ENCODE results near the gene OTP.

Gene OTP

DNA sequence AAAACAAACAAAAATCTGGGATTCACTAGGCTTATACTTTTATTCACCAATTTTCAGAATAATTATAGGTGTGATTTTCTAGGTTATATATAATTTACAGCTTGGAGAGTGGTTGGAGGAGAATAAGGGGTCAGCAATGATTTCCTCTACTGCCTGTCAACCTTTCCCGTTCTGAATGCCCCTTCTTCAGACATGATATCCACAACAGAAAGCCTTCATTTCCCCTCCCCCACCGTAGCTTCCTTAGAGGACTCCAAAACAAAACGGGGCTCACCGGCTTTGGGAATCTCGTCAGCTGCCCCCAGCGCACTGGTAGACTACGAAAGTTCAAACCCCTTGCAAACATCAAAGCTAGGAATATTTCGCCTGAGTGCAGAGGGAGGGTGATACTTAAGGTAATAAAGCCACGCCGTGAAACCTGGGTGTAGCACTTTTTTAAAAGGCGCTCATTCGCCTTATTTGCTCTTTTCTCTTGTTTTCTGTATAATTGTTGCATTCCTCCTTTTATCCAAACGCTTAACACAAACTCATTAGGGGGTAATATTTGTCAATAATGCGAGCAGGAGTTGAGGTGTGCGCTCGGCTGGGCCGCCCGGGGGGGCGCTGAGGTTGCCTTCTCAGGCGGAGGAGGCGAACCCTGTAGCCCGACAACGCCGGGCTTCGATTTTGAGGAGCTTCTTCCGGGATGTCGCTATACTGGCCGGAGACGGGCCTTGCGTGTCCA, 2.4 kb downstream of the OTP start:
- H3K36me3 ChIP-seq (replicated peaks; ENCODE audit: low read depth, low read length): no peaks in the 10 kb centered on the region
- no peak overlapping the region for H3K4me3 ChIP-seq (ENCODE audit: low read length)
- no peaks in the 10 kb centered on the region for H3K9me3 ChIP-seq (ENCODE audit: insufficient read depth, low read length)
- no peaks in the 10 kb centered on the region for H4K20me1 ChIP-seq (ENCODE audit: insufficient read depth, low read length)
- no peak for TF ChIP-seq EZH2phosphoT487 (IDR thresholded peaks at IDR 0.05; ENCODE audit: low read depth)
- TF ChIP-seq, protein P1, sequence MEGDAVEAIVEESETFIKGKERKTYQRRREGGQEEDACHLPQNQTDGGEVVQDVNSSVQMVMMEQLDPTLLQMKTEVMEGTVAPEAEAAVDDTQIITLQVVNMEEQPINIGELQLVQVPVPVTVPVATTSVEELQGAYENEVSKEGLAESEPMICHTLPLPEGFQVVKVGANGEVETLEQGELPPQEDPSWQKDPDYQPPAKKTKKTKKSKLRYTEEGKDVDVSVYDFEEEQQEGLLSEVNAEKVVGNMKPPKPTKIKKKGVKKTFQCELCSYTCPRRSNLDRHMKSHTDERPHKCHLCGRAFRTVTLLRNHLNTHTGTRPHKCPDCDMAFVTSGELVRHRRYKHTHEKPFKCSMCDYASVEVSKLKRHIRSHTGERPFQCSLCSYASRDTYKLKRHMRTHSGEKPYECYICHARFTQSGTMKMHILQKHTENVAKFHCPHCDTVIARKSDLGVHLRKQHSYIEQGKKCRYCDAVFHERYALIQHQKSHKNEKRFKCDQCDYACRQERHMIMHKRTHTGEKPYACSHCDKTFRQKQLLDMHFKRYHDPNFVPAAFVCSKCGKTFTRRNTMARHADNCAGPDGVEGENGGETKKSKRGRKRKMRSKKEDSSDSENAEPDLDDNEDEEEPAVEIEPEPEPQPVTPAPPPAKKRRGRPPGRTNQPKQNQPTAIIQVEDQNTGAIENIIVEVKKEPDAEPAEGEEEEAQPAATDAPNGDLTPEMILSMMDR (IDR thresholded peaks at IDR 0.05; ENCODE audit: low read depth, low read length): no peak
- no peak overlapping the region for H2AFZ ChIP-seq (ENCODE audit: low read depth, low read length)
- H3K79me2 ChIP-seq (ENCODE audit: low read length): no peaks in the 10 kb centered on the region
- no peak overlapping the region for H3K9ac ChIP-seq (ENCODE audit: low read length)
- H3K27me3 ChIP-seq (ENCODE audit: low read depth, low read length): no peaks in the 10 kb centered on the region
- no peak overlapping the region for H3K27ac ChIP-seq (ENCODE audit: low read length)
- 0 out of 2 replicates have a peak, but pooled peaks cover 3% of the 10 kb centered on the region for H3K4me1 ChIP-seq (ENCODE audit: low read length)
- no peak overlapping the region for H3K4me2 ChIP-seq (ENCODE audit: low read length)

DNA sequence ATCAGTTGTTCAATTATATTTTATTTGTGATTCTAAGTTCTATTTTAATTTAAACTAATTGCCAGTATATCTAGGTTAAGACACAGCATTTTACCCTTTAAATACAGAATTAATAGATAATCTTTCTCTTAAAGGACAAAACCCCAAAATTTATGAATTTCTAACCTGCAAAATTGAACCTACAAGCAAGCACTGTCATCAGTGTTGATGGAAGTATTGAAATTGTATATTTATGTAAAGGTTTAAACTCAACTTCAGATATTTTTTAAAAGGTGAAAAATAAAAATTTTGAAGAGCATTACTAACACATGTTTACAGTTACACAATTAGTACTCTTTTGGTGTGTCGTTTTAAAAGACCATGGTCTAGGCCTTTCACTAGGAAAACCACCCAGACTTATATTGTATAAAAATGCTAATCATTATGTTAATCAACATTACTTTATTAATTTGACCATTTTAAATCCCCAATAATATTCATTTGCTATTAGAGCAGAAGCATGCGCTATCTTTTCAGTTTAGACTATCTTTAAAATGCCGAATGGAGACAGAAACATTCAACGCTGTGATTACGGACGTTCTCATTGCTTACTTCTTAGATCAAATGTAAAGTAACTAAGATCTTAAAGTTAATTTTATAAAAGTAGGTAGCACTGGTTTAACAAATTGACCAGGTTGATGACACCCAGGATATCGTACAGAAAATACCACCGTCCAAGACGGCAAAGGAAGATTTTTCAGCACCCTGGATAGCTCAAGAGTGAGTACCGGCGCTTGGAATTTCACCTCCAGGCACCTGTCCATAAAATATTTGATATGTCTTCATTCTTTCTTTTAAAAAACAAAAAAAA, 3.2 kb downstream of the OTP start:
- no peak overlapping the region for H3K27ac ChIP-seq (ENCODE audit: low read length)
- H3K9me3 ChIP-seq (ENCODE audit: insufficient read depth, low read length): no peaks in the 10 kb centered on the region
- no peaks in the 10 kb centered on the region for H3K79me2 ChIP-seq (ENCODE audit: low read length)
- H3K27me3 ChIP-seq (ENCODE audit: low read depth, low read length): no peaks in the 10 kb centered on the region
- no peak overlapping the region for H3K4me3 ChIP-seq (ENCODE audit: low read length)
- no peak overlapping the region for H3K4me2 ChIP-seq (ENCODE audit: low read length)
- TF ChIP-seq, protein P1 (IDR thresholded peaks at IDR 0.05; ENCODE audit: low read depth, low read length): no peak
- no peak for TF ChIP-seq EZH2phosphoT487 (IDR thresholded peaks at IDR 0.05; ENCODE audit: low read depth)
- H3K36me3 ChIP-seq (replicated peaks; ENCODE audit: low read depth, low read length): no peaks in the 10 kb centered on the region
- H3K9ac ChIP-seq (ENCODE audit: low read length): no peak overlapping the region
- no peaks in the 10 kb centered on the region for H4K20me1 ChIP-seq (ENCODE audit: insufficient read depth, low read length)
- H2AFZ ChIP-seq (ENCODE audit: low read depth, low read length): no peak overlapping the region
- H3K4me1 ChIP-seq (ENCODE audit: low read length): 0 out of 2 replicates have a peak, but pooled peaks cover 3% of the 10 kb centered on the region

DNA sequence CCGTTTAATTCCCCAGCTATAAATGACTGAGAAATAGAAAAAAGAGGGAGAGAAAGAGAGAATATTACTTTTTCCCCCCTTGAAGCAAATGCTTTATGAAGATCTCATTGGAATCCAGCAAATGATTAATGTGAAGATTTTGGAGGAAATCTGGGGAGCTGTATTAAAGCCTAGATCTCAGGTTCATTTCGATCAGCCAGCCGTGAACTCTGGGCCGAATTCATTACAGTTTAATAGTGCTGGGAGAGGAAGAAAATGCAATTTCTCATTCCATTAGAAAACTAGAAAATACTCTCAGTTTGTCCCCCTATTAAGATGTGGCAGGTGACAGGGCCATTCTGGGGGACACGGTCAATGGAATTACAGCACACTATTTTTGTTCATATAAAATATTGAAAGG, 4.8 kb downstream of the OTP start:
- no peaks in the 10 kb centered on the region for H3K27me3 ChIP-seq (ENCODE audit: low read depth, low read length)
- H3K4me2 ChIP-seq (ENCODE audit: low read length): no peak overlapping the region
- no peak overlapping the region for H2AFZ ChIP-seq (ENCODE audit: low read depth, low read length)
- no peaks in the 10 kb centered on the region for H4K20me1 ChIP-seq (ENCODE audit: insufficient read depth, low read length)
- H3K4me3 ChIP-seq (ENCODE audit: low read length): no peak overlapping the region
- TF ChIP-seq, protein P1 (IDR thresholded peaks at IDR 0.05; ENCODE audit: low read depth, low read length): no peak
- TF ChIP-seq EZH2phosphoT487 (IDR thresholded peaks at IDR 0.05; ENCODE audit: low read depth): no peak
- no peak overlapping the region for H3K27ac ChIP-seq (ENCODE audit: low read length)
- H3K36me3 ChIP-seq (replicated peaks; ENCODE audit: low read depth, low read length): no peaks in the 10 kb centered on the region
- no peak overlapping the region for H3K9ac ChIP-seq (ENCODE audit: low read length)
- no peaks in the 10 kb centered on the region for H3K9me3 ChIP-seq (ENCODE audit: insufficient read depth, low read length)
- 0 out of 2 replicates have a peak, but pooled peaks cover 3% of the 10 kb centered on the region for H3K4me1 ChIP-seq (ENCODE audit: low read length)
- no peaks in the 10 kb centered on the region for H3K79me2 ChIP-seq (ENCODE audit: low read length)

DNA sequence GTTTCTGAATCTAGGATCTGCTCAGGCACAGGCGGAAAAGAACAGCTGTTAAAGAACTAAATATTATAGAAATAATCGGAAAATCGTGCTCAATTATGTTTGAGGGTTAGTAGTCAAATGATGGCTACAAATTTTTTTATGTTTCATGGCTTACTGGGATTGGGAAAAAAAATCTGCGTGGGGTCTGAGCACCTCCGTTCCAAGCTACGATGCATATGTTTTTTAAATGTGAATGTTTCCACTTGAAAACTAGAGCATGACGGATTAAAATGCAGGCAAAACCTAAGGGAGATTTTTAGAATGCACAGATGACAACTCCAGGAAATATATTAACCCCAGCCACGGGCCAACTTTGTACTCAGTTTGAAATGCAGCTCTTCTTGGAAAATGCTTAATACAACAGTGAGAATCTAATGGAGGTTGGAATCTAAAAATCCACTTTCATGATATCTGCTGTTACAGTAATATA, 5.3 kb downstream of the OTP start:
- Histone ChIP-seq H2AFZ (ENCODE audit: low read depth, low read length) (no peak overlapping the region), H3K79me2 (ENCODE audit: low read length) (no peaks in the 10 kb centered on the region), H3K36me3 (replicated peaks; ENCODE audit: low read depth, low read length) (no peaks in the 10 kb centered on the region), H3K4me3 (ENCODE audit: low read length) (no peak overlapping the region), H3K27me3 (ENCODE audit: low read depth, low read length) (no peaks in the 10 kb centered on the region), H3K4me2 (ENCODE audit: low read length) (no peak overlapping the region), H4K20me1 (ENCODE audit: insufficient read depth, low read length) (no peaks in the 10 kb centered on the region), H3K27ac (ENCODE audit: low read length) (no peak overlapping the region), H3K9ac (ENCODE audit: low read length) (no peak overlapping the region), H3K4me1 (ENCODE audit: low read length) (0 out of 2 replicates have a peak, but pooled peaks cover 3% of the 10 kb centered on the region), H3K9me3 (ENCODE audit: insufficient read depth, low read length) (no peaks in the 10 kb centered on the region)
- TF ChIP-seq, protein P1 (IDR thresholded peaks at IDR 0.05; ENCODE audit: low read depth, low read length): no peak

Data from OCI-LY3 (cell line).